SJSA1 (cell line): ENCODE results near the gene TRAF3. TPM values are rescaled to one million over a fixed set of nuclear protein-coding genes. Genes with fewer than 3 reads are reported as not detected.

Experiments used
- DNase-seq, 2 experiments: peaks; one replicate each; pipeline ENCODE4 v3.0.0-alpha.2; 2015 to 2020; ENCODE audit warnings: low spot score in 2 of 2, low read depth in 1 of 2
- H3K27ac ChIP-seq: fragments of 250-450 bp; sonication (Bioruptor Pico); 2 replicates; pipeline ENCODE4 v1.5.1; 2020; ENCODE audit warnings: mild to moderate bottlenecking, moderate library complexity
- H3K27me3 ChIP-seq: fragments of 250-450 bp; sonication (Bioruptor Pico); replicated peaks from 2 replicates; pipeline ENCODE4 v1.5.1; 2020; ENCODE audit warnings: mild to moderate bottlenecking, moderate library complexity
- H3K36me3 ChIP-seq: fragments of 250-450 bp; sonication (Bioruptor Pico); 2 replicates; pipeline ENCODE4 v1.5.1; 2020; ENCODE audit warnings: mild to moderate bottlenecking
- H3K4me1 ChIP-seq: fragments of 250-450 bp; sonication (Bioruptor Pico); replicated peaks from 2 replicates; pipeline ENCODE4 v1.6.1; 2021; ENCODE audit warnings: mild to moderate bottlenecking
- H3K4me3 ChIP-seq: fragments of 250-450 bp; sonication (Bioruptor Pico); 2 replicates; pipeline ENCODE4 v1.5.1; 2020; ENCODE audit warnings: mild to moderate bottlenecking
- H3K9me3 ChIP-seq: fragments of 250-450 bp; sonication (Bioruptor Pico); replicated peaks from 2 replicates; pipeline ENCODE4 v1.5.1; 2020; ENCODE audit warnings: mild to moderate bottlenecking
- total RNA-seq: library from RNA; depleted of rRNA; stranded (reverse); fragments of >200 nt; shearing (Covaris generic); gene quantifications from 2 replicates; pipeline ENCODE4 v1.2.3, GENCODE V29; 2014

The TRAF3 gene
- total RNA-seq, 1 experiment from 2014 or later: 24.2 TPM

DNA sequence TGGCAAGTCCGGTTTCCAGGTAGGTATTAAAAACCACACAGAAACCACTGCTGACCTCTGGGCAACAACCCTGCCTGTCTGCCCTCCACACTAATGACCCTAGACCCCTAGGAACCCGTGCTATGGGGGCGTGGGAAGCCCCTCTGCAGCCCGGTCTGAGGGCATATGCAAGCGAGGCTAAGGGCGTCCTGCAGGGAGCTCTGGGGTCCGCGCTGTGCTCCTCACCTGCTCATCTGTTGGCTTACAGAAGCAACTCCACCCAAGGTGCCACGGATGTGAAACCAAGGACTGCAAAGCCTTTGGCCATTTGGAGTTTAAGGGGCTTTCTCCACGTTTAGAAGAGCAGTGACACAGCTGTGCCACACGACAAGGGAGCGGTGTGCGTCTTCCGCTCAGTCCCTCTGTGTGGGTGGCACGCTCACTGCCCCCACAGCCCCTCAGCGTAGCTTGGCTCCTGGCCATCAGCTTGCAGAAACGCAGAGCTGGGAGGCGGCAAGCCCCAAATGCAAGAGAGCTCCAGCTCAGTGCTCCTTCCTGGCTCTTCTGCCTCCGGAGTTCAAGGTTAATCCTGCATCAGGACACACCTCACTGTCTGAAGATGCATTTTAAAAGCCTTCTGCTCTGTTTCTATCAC, 163.6 kb downstream of the TRAF3 start:
- Histone ChIP-seq H3K4me3 (no peak overlapping the region), H3K27ac (no peak overlapping the region), H3K9me3 (no peaks in the 10 kb centered on the region), H3K27me3 (no peaks in the 10 kb centered on the region), H3K36me3 (peaks cover 85% of the 10 kb centered on the region), H3K4me1 (peaks cover 9% of the 10 kb centered on the region)
- DNase-seq: no peak

DNA sequence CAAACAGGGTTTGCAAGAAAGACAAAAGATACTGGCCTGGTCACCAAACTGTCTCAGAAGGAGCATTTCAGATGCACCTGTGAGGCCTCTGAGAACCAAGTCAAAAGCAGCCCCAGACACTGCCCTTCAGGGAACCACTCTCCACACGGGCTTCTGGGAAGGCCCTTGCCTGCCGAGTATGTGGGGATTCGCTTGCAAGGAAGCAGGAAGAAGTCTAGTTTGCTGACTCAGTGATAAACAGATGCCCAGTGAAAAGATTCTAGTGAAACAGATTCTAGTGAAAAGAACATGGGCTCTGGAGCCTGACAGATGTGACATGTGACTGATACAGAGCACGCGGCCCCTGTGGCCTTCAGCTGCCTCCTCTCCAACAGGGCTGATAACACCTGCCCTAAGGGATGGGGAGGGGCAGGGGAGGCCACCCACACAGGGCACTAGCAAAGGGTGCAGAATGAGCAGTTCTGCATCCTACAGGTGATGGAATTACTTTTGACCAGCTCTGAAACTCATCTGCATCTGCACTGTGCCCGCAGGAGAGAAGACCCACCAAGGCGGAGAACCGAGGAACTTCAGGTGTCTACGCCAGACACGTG, 164.3 kb downstream of the TRAF3 start:
- Histone ChIP-seq H3K9me3 (no peaks in the 10 kb centered on the region), H3K4me1 (peaks cover 16% of the 10 kb centered on the region), H3K27me3 (no peaks in the 10 kb centered on the region), H3K4me3 (no peak overlapping the region), H3K27ac (no peak overlapping the region), H3K36me3 (peaks cover 92% of the 10 kb centered on the region)
- no peak for DNase-seq

DNA sequence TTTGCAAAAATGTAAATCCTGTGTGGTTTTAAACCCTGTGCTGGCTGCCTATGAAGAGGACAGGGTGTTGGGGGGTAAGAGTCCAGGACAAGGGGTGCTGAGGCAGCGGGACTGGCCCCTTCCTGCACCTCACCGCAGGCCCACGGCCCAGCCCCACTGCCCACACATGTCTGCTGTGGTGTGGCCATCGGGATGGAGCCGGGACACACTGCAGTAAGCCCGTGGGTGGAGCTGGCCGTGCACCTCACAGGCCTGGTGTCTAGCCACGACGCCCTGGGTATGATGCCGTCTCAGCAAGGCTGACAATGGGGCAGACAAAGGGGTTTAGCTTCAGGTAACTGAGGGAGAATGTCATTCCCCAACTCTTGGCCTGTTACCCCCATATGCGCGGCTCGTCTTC, 164.8 kb downstream of the TRAF3 start:
- Histone ChIP-seq H3K4me3 (no peak overlapping the region), H3K27ac (no peak overlapping the region), H3K4me1 (peaks cover 17% of the 10 kb centered on the region), H3K27me3 (no peaks in the 10 kb centered on the region), H3K36me3 (peaks cover 96% of the 10 kb centered on the region), H3K9me3 (no peaks in the 10 kb centered on the region)
- no peak for DNase-seq

GRCh38 chr14:102943454-102943853, 166.2 kb downstream of the TRAF3 start:
- H3K4me3 ChIP-seq: no peak overlapping the region
- H3K4me1 ChIP-seq: peaks cover 17% of the 10 kb centered on the region
- no peak for DNase-seq
- H3K27ac ChIP-seq: no peak overlapping the region
- H3K27me3 ChIP-seq: no peaks in the 10 kb centered on the region
- H3K9me3 ChIP-seq: no peaks in the 10 kb centered on the region
- peaks cover 92% of the 10 kb centered on the region for H3K36me3 ChIP-seq

GRCh38 chr14:102943979-102944378, 166.7 kb downstream of the TRAF3 start:
- no peaks in the 10 kb centered on the region for H3K9me3 ChIP-seq
- no peak overlapping the region for H3K27ac ChIP-seq
- H3K36me3 ChIP-seq: peaks cover 90% of the 10 kb centered on the region
- no peak for DNase-seq
- no peaks in the 10 kb centered on the region for H3K27me3 ChIP-seq
- no peak overlapping the region for H3K4me3 ChIP-seq
- H3K4me1 ChIP-seq: peaks cover 21% of the 10 kb centered on the region

GRCh38 chr14:102944448-102945330, 167.4 kb downstream of the TRAF3 start:
- no peak overlapping the region for H3K4me3 ChIP-seq
- H3K27ac ChIP-seq: 0 out of 2 replicates have a peak overlapping the region, but pooled peaks have one; percentile 41
- no peaks in the 10 kb centered on the region for H3K27me3 ChIP-seq
- H3K4me1 ChIP-seq: peaks cover 28% of the 10 kb centered on the region
- no peak for DNase-seq
- peaks cover 90% of the 10 kb centered on the region for H3K36me3 ChIP-seq
- no peaks in the 10 kb centered on the region for H3K9me3 ChIP-seq

GRCh38 chr14:102945346-102946130, 168.3 kb downstream of the TRAF3 start:
- Histone ChIP-seq H3K4me1 (peaks cover 29% of the 10 kb centered on the region), H3K36me3 (peaks cover 90% of the 10 kb centered on the region), H3K9me3 (no peaks in the 10 kb centered on the region), H3K4me3 (no peak overlapping the region), H3K27ac (0 out of 2 replicates have a peak overlapping the region, but pooled peaks have one; percentile 45), H3K27me3 (no peaks in the 10 kb centered on the region)
- peak; percentile 50 to 68 for DNase-seq

GRCh38 chr14:102947321-102948103, 170.3 kb downstream of the TRAF3 start:
- Histone ChIP-seq H3K27ac (no peak overlapping the region), H3K27me3 (no peaks in the 10 kb centered on the region), H3K4me3 (no peak overlapping the region), H3K9me3 (no peaks in the 10 kb centered on the region), H3K4me1 (peaks cover 43% of the 10 kb centered on the region), H3K36me3 (peaks cover 84% of the 10 kb centered on the region)
- DNase-seq: no peak

GRCh38 chr14:102948698-102949061, 171.4 kb downstream of the TRAF3 start:
- peaks cover 86% of the 10 kb centered on the region for H3K36me3 ChIP-seq
- H3K9me3 ChIP-seq: no peaks in the 10 kb centered on the region
- H3K27ac ChIP-seq: peak overlapping the region; percentile 40; the same call in 1 of the 2 replicates

GRCh38 chr14:102949062-102949800, 172.0 kb downstream of the TRAF3 start:
- peaks cover 85% of the 10 kb centered on the region for H3K36me3 ChIP-seq
- no peaks in the 10 kb centered on the region for H3K9me3 ChIP-seq
- H3K4me3 ChIP-seq: no peak overlapping the region
- H3K4me1 ChIP-seq: peaks cover 47% of the 10 kb centered on the region
- peak; percentile 36 to 55 for DNase-seq
- H3K27me3 ChIP-seq: no peaks in the 10 kb centered on the region
- peak overlapping the region; percentile 40 for H3K27ac ChIP-seq

More at GRCh38 chr14:102948698-102949061, 171.4 kb downstream of the TRAF3 start:
- peaks cover 47% of the 10 kb centered on the region for H3K4me1 ChIP-seq
- DNase-seq: no peak
- no peaks in the 10 kb centered on the region for H3K27me3 ChIP-seq
- H3K4me3 ChIP-seq: no peak overlapping the region

GRCh38 chr14:102949801-102950451, 172.7 kb downstream of the TRAF3 start:
- Histone ChIP-seq H3K27ac (no peak overlapping the region), H3K9me3 (no peaks in the 10 kb centered on the region), H3K4me3 (no peak overlapping the region), H3K27me3 (no peaks in the 10 kb centered on the region), H3K36me3 (peaks cover 85% of the 10 kb centered on the region), H3K4me1 (peaks cover 45% of the 10 kb centered on the region)
- no peak for DNase-seq

DNA sequence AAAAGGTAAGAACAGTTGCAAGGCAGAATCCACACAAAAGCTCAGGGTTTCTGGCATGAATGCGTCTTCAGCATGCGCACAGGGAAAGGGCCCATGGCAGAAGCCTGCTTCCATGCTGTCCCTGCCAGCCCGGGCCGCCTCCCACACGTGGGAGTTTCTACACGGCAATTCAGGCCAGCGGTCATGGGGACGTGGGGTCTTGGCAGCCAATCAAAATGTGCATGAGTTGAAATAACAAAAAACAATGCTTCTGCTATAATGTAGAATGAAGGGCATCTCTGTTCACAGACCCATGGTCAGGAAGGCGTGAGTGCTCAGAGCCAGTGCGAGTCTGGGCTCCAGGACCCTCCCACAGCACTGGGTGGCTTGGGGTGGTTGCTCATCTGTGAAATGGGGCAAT, 173.8 kb downstream of the TRAF3 start:
- H3K27ac ChIP-seq: no peak overlapping the region
- H3K4me3 ChIP-seq: no peak overlapping the region
- H3K9me3 ChIP-seq: no peaks in the 10 kb centered on the region
- no peaks in the 10 kb centered on the region for H3K27me3 ChIP-seq
- H3K4me1 ChIP-seq: peaks cover 36% of the 10 kb centered on the region
- DNase-seq: no peak
- H3K36me3 ChIP-seq: peaks cover 85% of the 10 kb centered on the region
